ENCODE results near the gene OBSCN. TPM values are rescaled to one million over a fixed set of nuclear protein-coding genes. Genes with fewer than 3 reads are reported as not detected.

Gene OBSCN
- total RNA-seq, 2 donors from 2014 or later: 34.3 to 45.2 TPM

GRCh38 chr1:228194921-228195812 lies 12.7 kb upstream of the OBSCN start:
- Histone ChIP-seq H3K4me1 (replicated peaks) (no peaks in the 10 kb centered on the region), H3K27ac (no peak overlapping the region), H3K9me3 (no peaks in the 10 kb centered on the region), H3K36me3 (no peaks in the 10 kb centered on the region), H3K4me3 (no peak overlapping the region), H3K27me3 (replicated peaks; ENCODE audit: insufficient read depth) (no peaks in the 10 kb centered on the region)
- DNase-seq (ENCODE audit: low spot score): no peak
- intact Hi-C loops (cut with DNase I): no loop called here
- no peak for TF ChIP-seq POLR2A (IDR thresholded peaks at IDR 0.05)
- TF ChIP-seq POLR2AphosphoS5 (IDR thresholded peaks at IDR 0.05): no peak
- no peak for TF ChIP-seq CTCF (IDR thresholded peaks at IDR 0.05)
- WGBS: 91% methylated on average over 8 of the region's 8 CpGs

GRCh38 chr1:228197555-228198147 lies 10.2 kb upstream of the OBSCN start:
- TF ChIP-seq CTCF (IDR thresholded peaks at IDR 0.05) (no peak), POLR2A (IDR thresholded peaks at IDR 0.05) (no peak), POLR2AphosphoS5 (IDR thresholded peaks at IDR 0.05) (no peak)
- WGBS: 89% methylated on average over 4 of the region's 4 CpGs
- H3K36me3 ChIP-seq: no peaks in the 10 kb centered on the region

GRCh38 chr1:228198977-228199590 lies 8.8 kb upstream of the OBSCN start:
- H3K27me3 ChIP-seq (replicated peaks; ENCODE audit: insufficient read depth): no peaks in the 10 kb centered on the region
- H3K27ac ChIP-seq: no peak overlapping the region
- WGBS: 64% methylated on average over 2 of the region's 2 CpGs
- intact Hi-C loops (cut with DNase I): no loop called here
- no peak overlapping the region for H3K4me3 ChIP-seq
- no peak for TF ChIP-seq POLR2A (IDR thresholded peaks at IDR 0.05)
- TF ChIP-seq POLR2AphosphoS5 (IDR thresholded peaks at IDR 0.05): no peak
- no peak for TF ChIP-seq CTCF (IDR thresholded peaks at IDR 0.05)
- no peak for DNase-seq (ENCODE audit: low spot score)
- H3K9me3 ChIP-seq: no peaks in the 10 kb centered on the region
- H3K4me1 ChIP-seq (replicated peaks): no peaks in the 10 kb centered on the region
- no peaks in the 10 kb centered on the region for H3K36me3 ChIP-seq

More at GRCh38 chr1:228197555-228198147, 10.2 kb upstream of the OBSCN start:
- no peaks in the 10 kb centered on the region for H3K4me1 ChIP-seq (replicated peaks)
- H3K4me3 ChIP-seq: no peak overlapping the region
- H3K9me3 ChIP-seq: no peaks in the 10 kb centered on the region
- intact Hi-C loops (cut with DNase I): no loop called here
- H3K27ac ChIP-seq: no peak overlapping the region
- no peaks in the 10 kb centered on the region for H3K27me3 ChIP-seq (replicated peaks; ENCODE audit: insufficient read depth)
- no peak for DNase-seq (ENCODE audit: low spot score)

GRCh38 chr1:228204958-228205357 lies 2.9 kb upstream of the OBSCN start:
- H3K27ac ChIP-seq: no peak overlapping the region
- H3K27me3 ChIP-seq (replicated peaks; ENCODE audit: insufficient read depth): no peaks in the 10 kb centered on the region
- 44% methylated on average over 8 of the region's 8 CpGs for WGBS
- H3K9me3 ChIP-seq: no peaks in the 10 kb centered on the region
- intact Hi-C loops (cut with DNase I): no loop called here
- no peak for TF ChIP-seq CTCF (IDR thresholded peaks at IDR 0.05)
- TF ChIP-seq POLR2AphosphoS5 (IDR thresholded peaks at IDR 0.05): no peak
- TF ChIP-seq POLR2A (IDR thresholded peaks at IDR 0.05): no peak
- no peaks in the 10 kb centered on the region for H3K36me3 ChIP-seq
- no peak overlapping the region for H3K4me3 ChIP-seq
- DNase-seq (ENCODE audit: low spot score): no peak
- H3K4me1 ChIP-seq (replicated peaks): no peaks in the 10 kb centered on the region

Data from prostate gland (tissue), 2 donors.